Heart right ventricle (tissue), 16 donors: ENCODE measurements around the gene ENDOV. TPM values are rescaled to one million over a fixed set of nuclear protein-coding genes. Genes with fewer than 3 reads are reported as not detected.

Experiments
- ATAC-seq, 8 donors: fragments of 200-7000 bp; cut with Tn5 transposase; one replicate each; pipeline ENCODE4 v1.9.1; 2020; ENCODE audit warnings: mild to moderate bottlenecking in 8 of 8, moderate library complexity in 8 of 8, moderate number of reproducible peaks in 1 of 8
- DNase-seq, 2 donors: peaks; one replicate each; pipeline ENCODE4 v3.0.0-alpha.2; 2020
- H3K27ac ChIP-seq, 10 donors: fragments of 200-600 bp; sonication (generic) in 2 of 10; one replicate each; pipeline versions ENCODE4 v1.5.0 to v1.8.0; 2020 to 2022; ENCODE audit warnings: mild to moderate bottlenecking in 3 of 10
- H3K27me3 ChIP-seq, 7 donors: fragments of 200-600 bp; one replicate each; pipeline ENCODE4 v1.8.0; 2021 to 2022; ENCODE audit warnings: mild to moderate bottlenecking in 2 of 7
- H3K36me3 ChIP-seq, 9 donors: fragments of 200-600 bp; sonication (generic) in 1 of 9; one replicate each; pipeline versions ENCODE4 v1.5.0 to v1.8.0; 2020 to 2022; ENCODE audit warnings: mild to moderate bottlenecking in 2 of 9
- H3K4me1 ChIP-seq, 9 donors: fragments of 200-600 bp; sonication (generic) in 1 of 9; one replicate each; pipeline versions ENCODE4 v1.5.0 to v1.8.0; 2020 to 2022; ENCODE audit warnings: mild to moderate bottlenecking in 4 of 9
- H3K4me3 ChIP-seq, 10 donors: fragments of 200-600 bp; sonication (generic) in 2 of 10; one replicate each; pipeline versions ENCODE4 v1.5.0 to v1.8.0; 2020 to 2022; ENCODE audit warnings: mild to moderate bottlenecking in 7 of 10, moderate library complexity in 2 of 10
- H3K9me3 ChIP-seq, 11 donors: fragments of 200-600 bp in 10 of 11; sonication (generic) in 2 of 11; one replicate each; pipeline versions ENCODE4 v1.5.0 to v1.8.0; 2013 to 2022; ENCODE audit warnings: mild to moderate bottlenecking in 2 of 11, control low read depth in 1 of 11, moderate library complexity in 1 of 11
- WGBS, 2 donors: extraction: QIAGEN DNeasy Blood & Tissue Kit; methylation state at CpG; one replicate each; pipeline ENCODE4 v1.1.7; 2013; ENCODE audit warnings: inconsistent platforms in 1 of 2; 5-methylcytosine and 5-hydroxymethylcytosine counted together
- intact Hi-C, 10 donors: fragments of 100-400 bp; cut with DNase I; formaldehyde crosslinking; loops; one replicate each; pipeline versions ENCODE4 v1.11.1 to v1.14.2; 2022
- polyA plus RNA-seq, 2 donors: library from polyadenylated mRNA; stranded (reverse); fragments of 200-250 nt; gene quantifications; one replicate each; pipeline ENCODE4 v1.2.3, GENCODE V29; 2013
- total RNA-seq, 10 donors: library from RNA; stranded (reverse); fragmentation: NEBNext Ultra II Directional in 3 of 10; extraction: Animal tissue kit (Norgen Biotek cat#: 25700) in 3 of 10; gene quantifications; one replicate each; pipeline versions ENCODE4 v1.2.1 to v1.2.4, GENCODE V29; 2021 to 2023
- TF ChIP-seq, protein P1 (sequence below), 9 donors: fragments of 200-600 bp; sonication (generic) in 2 of 9; IDR thresholded peaks; one replicate each; pipeline versions ENCODE4 v1.5.0 to v1.8.0; 2021 to 2022; ENCODE audit warnings: antibody characterized with exemption in 9 of 9, mild to moderate bottlenecking in 5 of 9, moderate library complexity in 1 of 9
- donor health status: Arrhythmogenic right ventricular cardiomyopathy.
- donor health status: ischemic (EF 13 %, LVEDD 7.1; RV severe dilation, severe dysfunction).
- donor health status: healthy with polysubstance abuse.
- donor health status: DM: no; HTN: yes; CAD: no.
- donor health status: DM: no; HTN: no; CAD: no.
- donor health status: ischemic (EF 25% LVEDD 6.9; RV normal size, moderate dysfunction).
- donor health status: ischemic (EF 25% LVEDD 5.7; RV mildly dilated, moderate dysfunction).
- donor health status: healthy.
- donor health status: DM: yes; HTN: yes; CAD: no.
- donor health status: Ischemic cardiomyopathy.
- donor health status: ischemic (EF 35%, LVEDD 5.7; RV mildly dilated, moderate dysfunction).
- donor health status: nonischemic (EF 11% LVEDD 7.7; RV severe dilation, severe dysfunction).
- donor health status: DM: yes; HTN: yes; CAD: no.
- donor health status: PGD.
- donor health status: ischemic (EF 29% LVEDD 5.4; RV normal size, mild dysfunction).
- donor health status: nonischemic (EF 23%, LVEDD 6.1; RV moderate dilation, normal function).

The ENDOV gene
- total and polyA plus RNA-seq, 12 donors, result 7.7 to 19.9 (median 12.6) TPM

DNA sequence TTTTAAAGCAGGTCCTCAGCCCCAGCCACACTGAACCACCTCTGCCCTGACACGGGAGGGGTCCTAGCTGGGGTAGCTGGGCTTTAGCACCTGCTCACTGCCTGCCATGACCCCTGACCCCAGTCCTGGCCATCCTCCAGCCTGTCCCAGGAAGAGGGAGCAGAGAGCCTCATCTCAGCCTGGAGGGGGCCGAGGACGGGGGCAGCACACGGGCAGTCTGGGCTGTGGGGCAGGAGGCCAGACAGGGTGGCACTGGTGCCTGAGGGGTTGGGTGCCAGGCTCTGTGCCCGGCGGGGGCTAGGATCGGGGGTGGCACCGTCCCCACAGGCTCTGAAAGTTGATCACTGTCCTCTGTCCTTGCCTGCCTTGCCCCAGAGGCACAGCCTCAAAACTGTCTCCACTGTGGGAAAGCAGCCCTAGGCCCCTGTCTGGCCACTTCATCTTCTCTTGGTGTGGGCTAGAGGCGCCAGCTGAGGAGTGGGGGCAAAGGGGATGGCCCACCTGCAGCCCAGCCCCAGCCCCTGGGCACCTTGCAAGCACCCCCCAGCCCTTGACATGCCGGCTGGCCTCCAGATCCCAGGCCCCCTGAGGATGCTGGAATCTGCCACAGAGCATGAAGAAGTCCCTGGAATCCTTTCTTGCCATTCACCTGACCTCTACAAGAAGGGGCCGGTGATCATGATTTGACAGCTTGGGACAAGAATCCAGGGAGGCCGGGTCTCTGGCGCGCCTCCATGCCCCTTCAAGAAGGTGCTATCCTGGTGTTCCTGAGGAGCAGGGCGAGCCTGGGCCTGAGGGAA is 15.7 kb downstream of the ENDOV start:
- no peaks in the 10 kb centered on the region for H3K9me3 ChIP-seq
- TF ChIP-seq, protein P1, sequence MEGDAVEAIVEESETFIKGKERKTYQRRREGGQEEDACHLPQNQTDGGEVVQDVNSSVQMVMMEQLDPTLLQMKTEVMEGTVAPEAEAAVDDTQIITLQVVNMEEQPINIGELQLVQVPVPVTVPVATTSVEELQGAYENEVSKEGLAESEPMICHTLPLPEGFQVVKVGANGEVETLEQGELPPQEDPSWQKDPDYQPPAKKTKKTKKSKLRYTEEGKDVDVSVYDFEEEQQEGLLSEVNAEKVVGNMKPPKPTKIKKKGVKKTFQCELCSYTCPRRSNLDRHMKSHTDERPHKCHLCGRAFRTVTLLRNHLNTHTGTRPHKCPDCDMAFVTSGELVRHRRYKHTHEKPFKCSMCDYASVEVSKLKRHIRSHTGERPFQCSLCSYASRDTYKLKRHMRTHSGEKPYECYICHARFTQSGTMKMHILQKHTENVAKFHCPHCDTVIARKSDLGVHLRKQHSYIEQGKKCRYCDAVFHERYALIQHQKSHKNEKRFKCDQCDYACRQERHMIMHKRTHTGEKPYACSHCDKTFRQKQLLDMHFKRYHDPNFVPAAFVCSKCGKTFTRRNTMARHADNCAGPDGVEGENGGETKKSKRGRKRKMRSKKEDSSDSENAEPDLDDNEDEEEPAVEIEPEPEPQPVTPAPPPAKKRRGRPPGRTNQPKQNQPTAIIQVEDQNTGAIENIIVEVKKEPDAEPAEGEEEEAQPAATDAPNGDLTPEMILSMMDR (IDR thresholded peaks at IDR 0.05), result no peak
- no peak for DNase-seq
- no peak overlapping the region for H3K27ac ChIP-seq
- 90 to 93% methylated on average over 15 of the region's 15 CpGs for WGBS, 2 donors
- ATAC-seq, result no peak
- H3K27me3 ChIP-seq, result no peaks in the 10 kb centered on the region
- H3K4me3 ChIP-seq, result no peak overlapping the region
- peaks cover 0 to 11% (median 4%) of the 10 kb centered on the region in 9 donors for H3K4me1 ChIP-seq
- peaks cover 0 to 32% (median 0%) of the 10 kb centered on the region in 9 donors for H3K36me3 ChIP-seq
- intact Hi-C loops, result loop anchor here in 1 of 10 donors (5.0 kb wide), 1 partner anchor 147 kb away; no protein-coding TSS in a partner anchor

DNA sequence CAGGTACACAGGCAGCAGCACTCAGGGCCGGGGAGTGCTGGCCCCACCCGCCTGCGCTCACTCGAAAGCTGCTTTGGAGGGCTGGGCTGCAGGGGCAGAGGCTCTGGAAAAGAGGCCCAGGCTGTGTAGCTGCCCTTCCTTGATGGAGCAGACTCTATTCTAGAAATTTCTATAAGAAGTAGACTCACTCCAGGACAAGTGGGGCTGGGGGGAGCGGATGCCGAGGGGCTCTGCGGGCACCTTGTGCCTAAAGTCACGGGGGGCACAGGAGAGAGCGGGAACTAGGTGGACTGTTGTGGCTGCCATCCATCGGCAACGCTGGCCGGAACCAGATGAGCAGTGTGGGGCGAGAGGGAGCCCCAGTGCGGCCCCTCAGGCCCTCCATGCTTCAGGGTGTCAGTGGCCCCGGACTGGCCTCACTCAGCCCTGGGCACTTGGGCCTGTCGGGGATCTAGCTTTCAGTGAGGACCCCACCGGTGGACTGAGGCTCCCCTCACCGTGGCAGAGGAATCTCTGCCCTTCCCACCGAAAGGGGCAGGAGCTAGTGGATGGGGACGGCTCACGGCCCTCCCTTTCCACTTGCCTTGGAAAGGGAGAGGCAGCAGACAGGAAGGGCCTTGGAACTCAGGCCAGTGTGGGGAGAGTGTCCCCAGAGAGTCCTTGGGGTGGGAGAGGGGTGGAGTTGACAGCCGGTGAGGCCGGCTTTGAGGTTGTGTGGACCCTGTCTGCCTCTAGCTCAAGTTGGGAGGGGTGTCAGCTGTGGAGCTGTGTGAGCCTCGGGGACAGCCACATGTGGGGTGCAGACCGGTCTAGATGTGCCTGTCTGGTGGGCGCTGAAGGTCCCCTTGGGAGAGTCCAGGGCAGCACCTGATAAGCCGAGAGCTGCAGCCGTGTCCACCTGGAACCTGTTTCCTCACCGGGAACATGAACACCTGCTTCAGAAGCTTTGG is 16.6 kb downstream of the ENDOV start:
- peaks cover 0 to 37% (median 0%) of the 10 kb centered on the region in 9 donors for H3K36me3 ChIP-seq
- WGBS, 2 donors, result 88 to 89% methylated on average over 29 of the region's 29 CpGs
- DNase-seq (no peak), ATAC-seq (no peak)
- H3K9me3 ChIP-seq, result no peaks in the 10 kb centered on the region
- H3K4me3 ChIP-seq, result no peak overlapping the region
- no peaks in the 10 kb centered on the region for H3K27me3 ChIP-seq
- TF ChIP-seq, protein P1 (IDR thresholded peaks at IDR 0.05), result no peak
- peaks cover 0 to 9% (median 4%) of the 10 kb centered on the region in 9 donors for H3K4me1 ChIP-seq
- intact Hi-C loops, result loop anchor here in 1 of 10 donors (5.0 kb wide), 1 partner anchor 146 kb away; no protein-coding TSS in a partner anchor
- H3K27ac ChIP-seq, result no peak overlapping the region

DNA sequence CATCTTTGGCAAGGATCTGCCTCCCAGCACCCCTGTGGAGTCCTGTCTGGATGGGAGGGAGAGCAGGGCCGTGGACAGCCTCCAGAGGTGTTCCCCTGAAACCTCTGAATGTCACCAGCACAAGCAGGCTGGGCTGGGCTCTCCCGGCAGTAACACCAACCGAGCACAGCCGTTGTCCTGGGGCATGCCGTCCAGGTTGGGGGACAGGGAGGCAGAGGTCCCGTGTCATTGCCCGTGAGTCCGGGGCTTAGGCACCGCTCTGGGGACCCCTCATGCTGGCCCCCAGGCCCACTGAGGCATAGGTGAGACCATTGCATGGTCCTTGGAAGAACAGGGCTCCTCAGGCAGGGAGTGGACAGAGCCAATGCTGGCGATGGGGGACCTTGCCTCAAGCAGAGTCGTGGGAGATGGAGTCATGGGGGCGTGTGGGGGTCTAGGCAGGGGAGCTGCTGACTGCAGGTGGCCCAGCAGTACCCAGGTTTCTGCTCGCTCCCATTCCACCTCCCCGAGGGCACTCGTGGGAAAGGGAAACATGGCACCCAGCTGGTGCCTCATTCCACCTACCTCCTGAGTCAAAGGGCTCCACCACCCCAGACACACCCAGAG is 17.5 kb downstream of the ENDOV start:
- Histone ChIP-seq H3K36me3 (peaks cover 0 to 45% (median 0%) of the 10 kb centered on the region in 9 donors), H3K4me1 (no peaks in the 10 kb centered on the region), H3K4me3 (no peak overlapping the region), H3K27me3 (no peaks in the 10 kb centered on the region), H3K9me3 (no peaks in the 10 kb centered on the region), H3K27ac (no peak overlapping the region)
- DNase-seq, result no peak
- no peak for ATAC-seq
- WGBS, 2 donors, result 82% methylated on average over 15 of the region's 15 CpGs
- TF ChIP-seq, protein P1 (IDR thresholded peaks at IDR 0.05), result no peak
- intact Hi-C loops, result loop anchor here in 1 of 10 donors (5.0 kb wide), 1 partner anchor 145 kb away; no protein-coding TSS in a partner anchor
